Panc1 (cell line): ENCODE results near the gene NPAS2. TPM values are rescaled to one million over a fixed set of nuclear protein-coding genes. Genes with fewer than 3 reads are reported as not detected.

Experiments
- ATAC-seq: fragments of 200-7000 bp; cut with Tn5 transposase; 2 replicates; pipeline ENCODE4 v1.9.1; 2020; ENCODE audit warnings: mild to moderate bottlenecking, moderate library complexity
- BruUV-seq: library from RNA; stranded (reverse); fragments of 400-500 nt; replicated peaks from 2 replicates; lab custom pipeline; 2021; lab: Mats Ljungman, UMichigan
- CTCF ChIA-PET: fragments of 300-600 bp; sonication (Branson Sonifier 250); formaldehyde crosslinking; loops from one replicate; lab custom pipeline; 2022; ENCODE audit warnings: antibody characterized with exemption; lab: Charles Lee
- POLR2A ChIA-PET: fragments of 300-600 bp; sonication (Branson Sonifier 250); formaldehyde crosslinking; loops from one replicate; lab custom pipeline; 2022; ENCODE audit warnings: antibody characterized with exemption; lab: Charles Lee
- DNase-seq: peaks from one replicate; pipeline ENCODE4 v3.0.0-alpha.2; 2010; ENCODE audit warnings: low read depth, low spot score
- H3K27ac ChIP-seq: 2 replicates; pipeline ENCODE4 v1.5.1; 2011; ENCODE audit warnings: mild to moderate bottlenecking, low read length, inconsistent platforms
- H3K27me3 ChIP-seq: fragments of 200-500 bp; sonication (Bioruptor generic); 2 replicates; pipeline ENCODE4 v1.6.0; 2014; ENCODE audit warnings: low read length, inconsistent platforms; ENCODE audit not compliant: control insufficient read depth, insufficient read depth
- H3K36me3 ChIP-seq: fragments of 200-500 bp; sonication (Bioruptor generic); 2 replicates; pipeline ENCODE4 v1.5.1; 2014; ENCODE audit warnings: inconsistent platforms, mild to moderate bottlenecking, low read length, moderate library complexity; ENCODE audit not compliant: control insufficient read depth, insufficient read depth
- H3K4me1 ChIP-seq: 2 replicates; pipeline ENCODE4 v1.5.1; 2011; ENCODE audit warnings: inconsistent platforms, mild to moderate bottlenecking, low read length, moderate library complexity; ENCODE audit not compliant: control insufficient read depth, insufficient read depth
- H3K4me3 ChIP-seq, 2 experiments: 2 replicates each; pipeline ENCODE4 v1.5.1; 2011 to 2012; ENCODE audit warnings: low read depth in 2 of 2, low read length in 2 of 2, mild to moderate bottlenecking in 2 of 2, inconsistent platforms in 1 of 2, moderate library complexity in 1 of 2
- H3K9me3 ChIP-seq: fragments of 200-500 bp; sonication (Bioruptor generic); 2 replicates; pipeline ENCODE4 v1.5.1; 2014; ENCODE audit warnings: low read depth, mild to moderate bottlenecking, inconsistent platforms, low read length, moderate library complexity; ENCODE audit not compliant: control insufficient read depth, insufficient read depth
- POLR2AphosphoS5 ChIP-seq: IDR thresholded peaks from 2 replicates; pipeline ENCODE4 v1.6.1; 2012; ENCODE audit warnings: mild to moderate bottlenecking, low read depth, low read length, moderate library complexity
- SIN3A ChIP-seq: IDR thresholded peaks from 2 replicates; pipeline ENCODE4 v1.6.1; 2012; ENCODE audit warnings: low read depth, mild to moderate bottlenecking, low read length, moderate library complexity, borderline replicate concordance; ENCODE audit not compliant: insufficient read depth
- TCF7L2 ChIP-seq: IDR thresholded peaks from 2 replicates; pipeline ENCODE4 v1.6.1; 2011; ENCODE audit warnings: mild to moderate bottlenecking, low read depth, low read length, inconsistent platforms
- in situ Hi-C: cut with HindIII; loops from 2 replicates; pipeline ENCODE4 v1.10.0; 2016; ENCODE audit warnings: low sequenced_read_pairs, low pct_unique_long_range_greater_than_20kb
- intact Hi-C: fragments of 100-400 bp; cut with micrococcal nuclease; formaldehyde crosslinking; loops from one replicate; pipeline ENCODE4 v1.10.0; 2022; ENCODE audit not compliant: unreplicated experiment
- total RNA-seq: library from RNA; stranded (reverse); gene quantifications from one replicate; pipeline ENCODE4 v1.2.1, GENCODE V29; 2021; ENCODE audit not compliant: unreplicated experiment
- TF ChIP-seq, protein P1 (sequence below), 2 experiments: IDR thresholded peaks; 2 replicates each; pipeline ENCODE4 v1.6.1; 2011 to 2012; ENCODE audit warnings: low read depth in 2 of 2, control low read depth in 1 of 2, low read length in 1 of 2, mild to moderate bottlenecking in 1 of 2, moderate library complexity in 1 of 2; ENCODE audit not compliant: insufficient read depth in 1 of 2
- TF ChIP-seq, protein P2 (sequence below): fragments of 450-650 bp; IDR thresholded peaks from 2 replicates; pipeline ENCODE4 v1.5.1; 2017; ENCODE audit warnings: mild to moderate bottlenecking

Gene NPAS2
- total RNA-seq, 1 experiment from 2014 or later = 72.8 TPM

- ChIA-PET CTCF (no interaction called here), POLR2A (no interaction called here)
- no peak for ATAC-seq
- H3K27ac ChIP-seq = no peak overlapping the region
- H3K36me3 ChIP-seq = no peaks in the 10 kb centered on the region
- H3K9me3 ChIP-seq = no peaks in the 10 kb centered on the region
- no TSS peak for BruUV-seq
- intact Hi-C loops (no loop called here), in situ Hi-C loops (no loop called here)
- no peaks in the 10 kb centered on the region for H3K27me3 ChIP-seq
- TF ChIP-seq SIN3A (no peak), TCF7L2 (no peak), POLR2AphosphoS5 (no peak)
- TF ChIP-seq, protein P1, sequence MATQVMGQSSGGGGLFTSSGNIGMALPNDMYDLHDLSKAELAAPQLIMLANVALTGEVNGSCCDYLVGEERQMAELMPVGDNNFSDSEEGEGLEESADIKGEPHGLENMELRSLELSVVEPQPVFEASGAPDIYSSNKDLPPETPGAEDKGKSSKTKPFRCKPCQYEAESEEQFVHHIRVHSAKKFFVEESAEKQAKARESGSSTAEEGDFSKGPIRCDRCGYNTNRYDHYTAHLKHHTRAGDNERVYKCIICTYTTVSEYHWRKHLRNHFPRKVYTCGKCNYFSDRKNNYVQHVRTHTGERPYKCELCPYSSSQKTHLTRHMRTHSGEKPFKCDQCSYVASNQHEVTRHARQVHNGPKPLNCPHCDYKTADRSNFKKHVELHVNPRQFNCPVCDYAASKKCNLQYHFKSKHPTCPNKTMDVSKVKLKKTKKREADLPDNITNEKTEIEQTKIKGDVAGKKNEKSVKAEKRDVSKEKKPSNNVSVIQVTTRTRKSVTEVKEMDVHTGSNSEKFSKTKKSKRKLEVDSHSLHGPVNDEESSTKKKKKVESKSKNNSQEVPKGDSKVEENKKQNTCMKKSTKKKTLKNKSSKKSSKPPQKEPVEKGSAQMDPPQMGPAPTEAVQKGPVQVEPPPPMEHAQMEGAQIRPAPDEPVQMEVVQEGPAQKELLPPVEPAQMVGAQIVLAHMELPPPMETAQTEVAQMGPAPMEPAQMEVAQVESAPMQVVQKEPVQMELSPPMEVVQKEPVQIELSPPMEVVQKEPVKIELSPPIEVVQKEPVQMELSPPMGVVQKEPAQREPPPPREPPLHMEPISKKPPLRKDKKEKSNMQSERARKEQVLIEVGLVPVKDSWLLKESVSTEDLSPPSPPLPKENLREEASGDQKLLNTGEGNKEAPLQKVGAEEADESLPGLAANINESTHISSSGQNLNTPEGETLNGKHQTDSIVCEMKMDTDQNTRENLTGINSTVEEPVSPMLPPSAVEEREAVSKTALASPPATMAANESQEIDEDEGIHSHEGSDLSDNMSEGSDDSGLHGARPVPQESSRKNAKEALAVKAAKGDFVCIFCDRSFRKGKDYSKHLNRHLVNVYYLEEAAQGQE (IDR thresholded peaks at IDR 0.05; ENCODE audit: insufficient read depth in 1 of 2, low read depth in 2 of 2, low read length in 1 of 2) = no peak
- TF ChIP-seq, protein P2, sequence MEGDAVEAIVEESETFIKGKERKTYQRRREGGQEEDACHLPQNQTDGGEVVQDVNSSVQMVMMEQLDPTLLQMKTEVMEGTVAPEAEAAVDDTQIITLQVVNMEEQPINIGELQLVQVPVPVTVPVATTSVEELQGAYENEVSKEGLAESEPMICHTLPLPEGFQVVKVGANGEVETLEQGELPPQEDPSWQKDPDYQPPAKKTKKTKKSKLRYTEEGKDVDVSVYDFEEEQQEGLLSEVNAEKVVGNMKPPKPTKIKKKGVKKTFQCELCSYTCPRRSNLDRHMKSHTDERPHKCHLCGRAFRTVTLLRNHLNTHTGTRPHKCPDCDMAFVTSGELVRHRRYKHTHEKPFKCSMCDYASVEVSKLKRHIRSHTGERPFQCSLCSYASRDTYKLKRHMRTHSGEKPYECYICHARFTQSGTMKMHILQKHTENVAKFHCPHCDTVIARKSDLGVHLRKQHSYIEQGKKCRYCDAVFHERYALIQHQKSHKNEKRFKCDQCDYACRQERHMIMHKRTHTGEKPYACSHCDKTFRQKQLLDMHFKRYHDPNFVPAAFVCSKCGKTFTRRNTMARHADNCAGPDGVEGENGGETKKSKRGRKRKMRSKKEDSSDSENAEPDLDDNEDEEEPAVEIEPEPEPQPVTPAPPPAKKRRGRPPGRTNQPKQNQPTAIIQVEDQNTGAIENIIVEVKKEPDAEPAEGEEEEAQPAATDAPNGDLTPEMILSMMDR = no peak
- no peak for DNase-seq
- no peaks in the 10 kb centered on the region for H3K4me1 ChIP-seq
- H3K4me3 ChIP-seq = no peak overlapping the region
Observed at GRCh38 chr2:100796499-100797100, 23.3 kb upstream of the NPAS2 start.

DNA sequence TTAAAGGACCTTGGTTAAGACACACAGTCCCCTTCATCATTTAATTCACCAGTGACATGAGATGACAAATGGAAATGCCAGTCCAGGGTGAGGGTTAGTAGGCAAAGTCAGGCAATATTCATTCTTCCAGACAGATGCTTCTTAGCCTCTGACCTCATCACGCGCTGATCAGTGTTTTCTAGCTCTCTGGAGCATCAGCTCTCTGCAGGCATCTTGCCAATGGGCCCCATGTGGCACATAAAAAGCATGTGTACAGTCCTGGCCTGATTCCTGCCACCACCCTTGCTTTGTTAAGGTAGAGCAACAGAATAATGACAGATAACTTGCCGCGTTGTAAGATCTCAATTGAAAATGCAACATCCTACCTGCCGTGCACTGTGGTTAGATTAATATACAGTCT lies 20.3 kb upstream of the NPAS2 start:
- in situ Hi-C loops = no loop called here
- intact Hi-C loops = no loop called here
- Histone ChIP-seq H3K9me3 (no peaks in the 10 kb centered on the region), H3K36me3 (no peaks in the 10 kb centered on the region), H3K4me1 (no peaks in the 10 kb centered on the region), H3K27ac (no peak overlapping the region), H3K4me3 (no peak overlapping the region), H3K27me3 (no peaks in the 10 kb centered on the region)
- TF ChIP-seq TCF7L2 (no peak), SIN3A (no peak), POLR2AphosphoS5 (no peak)
- TF ChIP-seq, protein P1 (IDR thresholded peaks at IDR 0.05; ENCODE audit: insufficient read depth in 1 of 2, low read depth in 2 of 2, low read length in 1 of 2) = no peak
- TF ChIP-seq, protein P2 = no peak
- BruUV-seq = no TSS peak
- ChIA-PET CTCF (no interaction called here), POLR2A (no interaction called here)
- ATAC-seq (no peak), DNase-seq (no peak)
